B cell (primary cell): ENCODE measurements around the gene OPTN.

Experiments used
- CTCF ChIP-seq: fragments of 200-600 bp; IDR thresholded peaks from one replicate; pipeline ENCODE4 v1.8.0; 2022; ENCODE audit warnings: antibody characterized with exemption, mild to moderate bottlenecking
- EZH2 ChIP-seq: IDR thresholded peaks from 2 replicates; pipeline ENCODE4 v1.6.1; 2012; ENCODE audit warnings: borderline replicate concordance, low read depth, mild to moderate bottlenecking, moderate library complexity, low read length; ENCODE audit not compliant: insufficient read depth, poor library complexity, severe bottlenecking

DNA sequence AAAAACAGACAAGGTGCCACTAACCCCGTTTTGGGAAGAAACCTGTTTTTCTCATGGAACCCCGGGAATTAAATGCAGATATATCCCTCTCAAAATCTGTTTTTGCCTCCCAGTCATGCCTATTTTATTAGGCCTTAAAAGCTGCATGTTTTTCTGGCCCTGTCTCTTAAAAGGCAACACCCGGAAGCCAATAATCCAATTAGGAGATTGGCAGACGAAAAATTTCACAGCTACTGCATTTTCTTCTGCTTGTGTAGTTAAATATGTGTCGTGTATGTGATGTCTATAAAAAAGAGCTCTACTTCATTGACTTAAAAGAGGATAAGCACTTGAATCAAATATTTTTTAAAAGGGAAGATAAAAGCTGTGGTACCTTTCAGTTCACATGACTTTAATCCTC lies 31.9 kb upstream of the OPTN start:
- TF ChIP-seq CTCF (no peak), EZH2 (no peak)
